GM21619 (cell line): ENCODE data around the gene MYDGF.

ENCODE experiments used
- ATAC-seq: cut with Tn5 transposase; IDR thresholded peaks from one replicate; pipeline ENCODE4 v1.9.1; 2021; ENCODE audit not compliant: unreplicated experiment

The MYDGF gene

DNA sequence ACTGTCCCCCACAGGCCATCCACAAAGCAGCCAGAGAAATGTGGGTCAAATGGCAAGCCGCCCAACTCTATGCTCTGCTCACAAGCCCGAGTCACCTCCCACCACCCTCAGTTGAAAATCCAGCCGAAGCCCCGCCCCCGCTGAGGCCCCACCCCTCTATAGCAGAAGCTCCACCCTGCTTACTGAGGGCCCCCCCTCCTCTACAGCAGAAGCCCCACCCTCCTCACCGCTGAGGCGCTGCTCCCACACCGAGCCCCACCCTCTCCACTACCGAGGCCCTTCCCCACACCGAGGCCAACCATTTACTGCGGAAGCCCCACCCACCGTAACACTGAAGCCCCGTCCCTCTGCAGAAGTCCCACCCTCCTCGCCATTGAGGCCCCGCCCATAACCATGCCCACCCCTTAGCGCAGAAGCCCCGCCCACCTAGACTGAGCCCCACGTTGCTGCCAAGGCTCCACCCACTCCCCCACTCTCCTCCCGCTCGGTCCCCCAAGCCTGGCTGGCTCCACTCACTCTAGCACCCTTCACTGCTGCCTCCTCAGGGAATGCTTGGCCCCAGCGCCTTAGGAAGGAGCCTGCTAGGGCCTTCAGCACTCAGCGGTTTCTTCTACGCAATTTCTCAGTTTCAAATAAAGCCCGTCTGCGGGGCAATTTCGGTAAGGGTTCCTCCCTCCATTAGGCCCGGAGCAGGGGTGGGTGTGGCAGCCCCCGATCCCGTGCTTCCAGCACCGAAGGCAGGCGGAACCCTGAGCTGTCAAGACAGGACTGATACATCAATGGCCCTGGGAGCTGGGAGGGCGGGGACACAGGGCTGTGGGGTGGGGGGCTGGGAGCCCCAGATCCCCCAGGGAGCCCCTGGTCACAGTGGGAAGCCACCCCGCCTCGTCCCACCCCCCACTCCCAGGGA is 9.0 kb upstream of the MYDGF start:
- ATAC-seq, result no peak

DNA sequence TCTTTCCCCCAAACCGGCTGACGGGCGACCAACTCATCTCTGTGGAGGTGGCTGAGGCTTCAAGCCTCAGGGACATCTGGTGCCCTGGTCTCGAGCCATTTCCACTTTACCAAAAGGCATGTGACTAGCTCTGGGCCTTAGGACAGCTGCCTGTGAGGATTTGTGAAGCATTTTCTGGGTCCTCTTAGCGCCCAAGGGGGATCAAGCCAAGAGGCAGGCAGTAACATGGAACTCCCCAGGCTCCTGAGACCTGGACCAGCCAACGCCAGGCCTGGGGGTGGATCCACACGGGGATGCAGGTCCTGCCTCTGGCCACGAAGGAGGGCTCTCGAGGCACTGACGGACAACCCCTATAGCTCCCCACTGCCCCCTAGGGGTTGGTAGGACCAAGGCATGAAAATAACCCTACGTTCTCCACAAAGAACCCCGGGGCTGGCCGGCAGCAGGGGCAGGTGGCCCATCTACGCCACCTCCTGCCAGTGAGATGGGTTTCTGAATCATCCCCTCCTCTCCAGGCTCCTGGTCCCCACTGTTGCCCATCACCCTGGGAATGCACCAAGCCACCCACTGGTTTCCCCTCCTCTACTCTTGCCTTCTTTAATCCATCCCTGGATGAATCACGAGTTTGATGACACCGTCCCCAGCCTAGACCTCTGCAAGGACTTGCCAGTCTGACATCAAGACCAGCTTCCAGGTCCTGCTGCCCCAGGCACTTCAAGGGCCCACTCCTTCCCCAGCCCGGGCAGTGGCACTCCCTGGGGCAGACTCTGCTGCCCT is 7.0 kb upstream of the MYDGF start:
- ATAC-seq, result no peak

DNA sequence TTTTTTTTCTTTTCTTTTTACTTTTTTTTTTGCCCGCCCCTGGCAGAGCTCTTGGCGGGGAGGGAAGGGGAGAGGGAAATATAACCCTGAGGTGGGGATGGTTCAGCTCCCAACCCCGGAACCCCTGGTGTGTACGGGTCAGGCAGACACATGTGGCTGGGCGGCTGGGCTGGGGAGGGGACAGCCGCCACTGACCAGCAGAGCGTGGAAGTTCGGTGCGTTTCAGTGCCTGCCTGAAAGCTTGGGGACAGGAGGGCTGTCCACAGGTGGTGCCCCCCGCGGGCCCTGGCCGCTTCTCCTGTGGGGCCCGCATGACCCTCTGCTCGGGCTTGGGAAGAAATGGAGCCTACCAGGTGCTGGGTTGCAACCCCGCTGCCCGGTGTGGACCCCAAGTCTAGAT is 5.2 kb upstream of the MYDGF start:
- ATAC-seq, result no peak

DNA sequence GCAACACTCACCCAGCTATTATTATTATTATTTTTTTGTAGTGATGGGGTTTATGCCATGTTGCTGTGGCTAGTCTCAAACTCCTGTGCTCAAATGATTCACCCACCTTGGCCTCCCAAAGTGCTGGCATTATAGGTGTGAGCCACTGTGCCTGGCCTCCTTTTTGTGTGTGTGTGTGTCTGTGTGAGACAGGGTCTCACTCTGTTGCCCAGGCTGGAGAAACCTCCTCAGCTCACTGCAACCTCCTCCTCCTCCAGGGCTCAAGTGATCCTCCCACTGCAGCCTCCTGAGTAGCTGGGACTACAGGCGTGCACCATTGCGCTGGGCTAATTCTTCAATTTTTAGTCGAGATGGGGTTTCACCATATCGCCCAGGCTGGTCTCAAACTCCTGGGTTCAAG is 3.6 kb upstream of the MYDGF start:
- ATAC-seq, result no peak

DNA sequence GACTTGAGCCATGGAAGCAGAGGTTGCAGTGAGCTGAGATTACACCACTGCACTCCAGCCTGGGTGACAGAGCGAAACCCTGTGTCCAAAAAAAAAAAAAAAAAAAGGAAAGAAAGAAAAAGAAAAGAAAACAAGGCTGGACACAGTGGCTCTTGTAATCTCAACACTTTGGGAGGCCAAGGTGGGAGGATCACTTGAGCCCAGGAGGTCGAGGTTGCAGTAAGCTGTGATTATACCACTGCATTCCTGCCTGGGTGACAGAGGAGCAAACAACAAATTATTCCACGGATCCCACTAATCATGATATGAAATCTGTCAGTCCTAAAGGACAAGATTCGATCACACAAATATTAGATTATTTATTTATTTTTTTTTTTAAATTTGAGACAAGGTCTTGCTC is 3.1 kb upstream of the MYDGF start:
- ATAC-seq, result no peak

DNA sequence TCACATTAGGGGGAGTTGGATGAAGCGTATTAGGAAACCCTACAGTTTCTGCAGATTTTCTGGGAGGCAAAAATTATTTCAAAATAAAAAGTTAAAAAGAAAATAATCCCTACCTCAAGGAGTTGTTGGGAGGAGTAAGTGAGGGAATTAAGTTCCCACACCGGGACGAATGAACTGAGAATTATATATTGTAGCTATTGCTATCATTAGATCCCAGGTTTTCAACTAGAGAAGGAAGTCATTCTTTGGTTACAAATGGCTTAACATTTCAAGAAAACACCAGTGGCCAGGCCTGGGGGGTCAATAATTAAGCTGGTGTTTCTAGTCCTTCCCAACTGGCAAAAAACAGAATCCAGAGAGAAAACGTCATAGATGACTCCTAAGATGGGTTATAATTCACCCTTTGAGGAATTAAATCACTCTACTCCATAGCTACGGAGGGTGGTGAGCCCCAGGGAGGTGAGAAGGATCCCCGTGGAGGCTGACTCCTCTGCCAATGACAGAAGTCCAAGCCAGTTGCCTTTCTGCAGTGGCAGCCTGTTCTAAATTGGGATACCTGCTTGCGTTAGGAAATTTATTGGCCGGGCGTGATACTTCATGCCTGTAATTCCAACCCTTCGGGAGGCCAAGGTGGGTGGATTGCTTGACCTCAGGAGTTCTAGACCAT is 1.2 kb upstream of the MYDGF start:
- ATAC-seq, result no peak

DNA sequence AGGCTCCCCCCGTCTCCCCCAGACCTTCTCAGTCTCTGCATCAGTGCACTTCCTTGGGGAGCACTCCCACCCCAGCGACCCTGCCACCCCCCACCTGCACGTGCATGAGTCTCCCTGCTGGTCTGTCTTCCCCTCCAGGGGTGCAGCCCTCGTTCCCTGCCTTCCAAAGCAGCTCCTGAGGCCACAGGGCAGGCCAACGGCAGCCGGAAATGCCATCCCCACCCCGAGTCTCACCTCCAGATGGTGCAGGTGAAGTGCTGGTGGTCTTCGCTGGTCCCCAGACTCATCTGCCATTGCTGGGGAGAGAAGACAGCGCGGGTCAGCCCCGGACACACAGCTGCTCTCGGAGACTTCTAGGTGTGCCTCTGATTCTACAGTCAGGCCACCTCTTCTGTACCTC is 5.5 kb downstream of the MYDGF start:
- ATAC-seq, result no peak

DNA sequence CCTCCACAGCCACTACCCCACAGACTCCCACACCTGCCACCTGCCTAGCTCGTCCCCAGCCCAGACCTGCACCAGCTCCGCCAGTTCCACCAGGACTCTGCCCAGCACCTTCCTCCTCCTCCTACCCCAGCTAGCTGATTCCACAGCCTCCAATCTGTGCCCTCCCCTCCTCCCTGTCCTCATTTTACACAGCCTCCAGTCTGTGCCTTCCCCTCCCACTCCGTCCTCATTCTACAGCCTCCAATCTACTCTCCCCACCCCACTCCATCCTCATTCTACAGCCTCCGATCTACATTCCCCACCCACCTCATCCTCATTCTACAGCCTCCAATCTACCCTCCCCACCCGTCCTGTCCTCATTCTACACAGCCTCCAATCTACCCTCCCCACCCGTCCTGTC is 7.3 kb downstream of the MYDGF start:
- ATAC-seq, result no peak

DNA sequence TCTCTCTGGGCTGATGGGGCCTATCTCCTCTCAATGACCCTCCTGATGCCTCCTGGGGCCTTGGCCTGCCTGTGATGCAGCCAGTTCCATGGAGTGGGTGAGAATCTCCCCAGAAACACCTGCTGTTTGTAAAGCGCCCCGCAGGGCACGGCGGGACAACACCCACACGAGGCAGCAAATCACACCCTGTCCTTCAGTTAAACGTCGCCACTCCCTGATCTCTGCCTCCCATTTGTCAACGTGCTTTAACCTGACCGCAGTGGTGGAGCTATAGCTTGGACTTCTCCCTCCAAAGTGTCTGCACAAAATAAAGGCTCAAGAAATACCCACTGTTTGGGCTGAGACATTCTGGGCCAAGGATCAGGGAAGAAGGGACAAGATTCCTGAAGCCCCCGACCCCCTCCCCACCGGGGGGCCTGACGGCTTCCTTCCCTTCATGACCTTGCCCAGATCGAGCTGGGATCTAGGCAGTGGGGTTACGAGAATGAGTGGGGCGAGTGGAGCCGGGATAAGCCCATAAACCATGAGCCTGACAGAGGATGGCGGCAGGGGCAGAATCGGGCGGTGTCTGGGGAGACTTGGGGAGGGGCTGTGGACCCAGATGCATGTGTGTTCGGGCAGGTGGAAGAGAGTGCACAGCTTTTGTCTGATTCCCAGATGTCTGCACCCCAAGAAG is 8.0 kb downstream of the MYDGF start:
- no peak for ATAC-seq

DNA sequence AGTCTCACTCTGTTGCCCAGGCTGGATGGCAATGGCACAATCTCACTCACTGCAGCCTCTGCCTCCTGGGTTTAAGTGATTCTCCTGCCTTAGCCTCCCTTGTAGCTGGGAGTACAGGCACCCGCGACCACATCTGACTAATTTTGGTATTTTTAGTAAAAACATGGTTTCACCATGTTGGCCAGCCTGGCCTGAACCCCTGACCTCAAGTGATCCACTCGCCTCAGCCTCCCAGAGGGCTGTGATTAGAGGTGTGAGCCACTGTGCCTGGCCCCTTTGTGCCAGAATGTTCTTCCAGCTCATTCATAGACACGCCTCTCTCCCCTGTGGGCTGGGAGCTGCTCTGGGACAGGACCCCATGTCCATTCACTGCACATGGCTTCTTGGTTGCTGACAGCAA is 9.1 kb downstream of the MYDGF start:
- ATAC-seq, result no peak

DNA sequence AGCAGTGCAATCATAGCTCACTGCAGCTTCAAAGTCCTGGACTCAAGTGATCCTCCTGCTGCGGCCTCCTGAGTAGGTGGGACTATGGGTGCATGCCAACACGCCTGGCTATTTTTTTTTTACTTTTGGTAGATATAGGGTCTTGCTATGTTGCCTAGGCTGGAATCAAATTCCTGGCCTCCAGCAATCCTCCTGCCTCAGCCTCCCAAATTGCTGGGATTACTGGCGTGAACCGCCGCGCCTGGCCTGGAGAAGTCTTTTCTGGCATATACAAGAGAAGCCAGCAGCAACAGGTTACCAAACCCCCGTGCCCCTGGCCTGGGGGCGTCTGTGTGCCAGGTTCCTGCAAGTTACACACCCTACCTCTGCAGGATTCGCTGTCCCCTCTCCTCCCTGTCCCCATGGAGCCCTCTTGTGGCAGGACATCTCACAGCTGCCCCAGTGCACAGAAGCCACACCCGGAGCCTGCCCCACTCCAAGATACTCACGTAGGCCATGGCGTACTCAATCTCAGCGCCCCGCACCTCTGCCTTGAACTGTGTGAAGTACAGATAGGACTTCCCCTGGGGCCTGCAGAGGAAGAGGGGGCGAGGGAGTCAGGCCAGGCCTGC is 9.9 kb downstream of the MYDGF start:
- ATAC-seq, result no peak

DNA sequence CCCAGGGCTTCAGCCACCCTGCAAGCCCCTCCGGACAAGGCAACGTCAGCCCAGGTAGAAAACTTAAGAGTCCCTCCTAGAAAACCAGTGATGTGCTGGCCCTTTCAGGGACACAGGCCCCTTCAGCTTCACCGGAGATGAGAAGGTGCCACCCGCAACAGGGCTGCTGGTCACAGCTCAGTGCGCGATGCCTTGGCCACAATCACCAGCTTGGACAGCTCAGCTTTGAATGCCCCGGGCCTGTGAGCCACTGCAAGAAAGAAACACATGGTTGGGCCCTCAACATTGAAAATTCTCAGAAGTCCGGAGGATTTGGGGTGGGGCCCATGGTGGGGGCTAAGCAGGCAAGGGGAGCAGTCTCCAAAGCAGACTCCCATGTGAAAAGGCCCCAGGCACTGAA is 12.3 kb downstream of the MYDGF start:
- ATAC-seq, result no peak

DNA sequence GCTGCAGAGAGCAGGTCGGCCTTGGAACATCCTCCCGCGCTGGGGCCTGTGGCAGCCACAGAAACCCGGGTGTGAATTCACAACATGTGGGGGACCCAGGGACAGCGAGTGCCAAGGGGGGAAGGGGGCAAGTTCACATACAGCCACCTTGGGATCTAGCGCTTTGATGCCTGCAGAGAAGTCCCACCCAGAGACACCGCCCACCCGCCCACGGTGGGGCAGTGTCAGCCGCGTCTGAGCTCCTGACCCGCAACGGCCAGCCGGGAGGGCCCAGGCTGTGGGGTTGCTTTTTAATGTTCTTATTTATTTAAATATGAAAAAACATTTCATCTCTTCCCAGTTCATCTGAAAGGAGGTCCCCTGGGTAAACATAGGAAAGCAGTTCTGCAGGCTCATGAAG is 12.9 kb downstream of the MYDGF start:
- ATAC-seq, result no peak

DNA sequence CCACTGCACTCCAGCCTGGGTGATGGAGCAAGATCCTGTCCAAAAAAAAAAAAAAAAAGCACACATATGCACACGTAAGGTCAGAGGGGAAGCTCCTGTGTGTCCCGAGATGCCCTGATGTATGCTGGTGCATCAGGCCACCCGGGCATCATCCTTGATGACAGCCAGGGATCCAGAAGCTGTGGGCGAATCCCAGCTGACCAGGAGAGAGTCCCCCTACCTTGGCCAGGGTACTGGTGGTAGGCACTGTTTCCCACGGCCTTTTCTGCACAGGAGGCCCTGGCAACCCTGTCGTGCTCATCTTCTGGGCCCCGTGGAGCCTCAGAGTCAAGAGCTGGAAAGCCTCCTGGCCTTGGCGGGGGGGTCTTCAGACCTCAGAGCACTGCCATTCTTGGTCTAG is 14.0 kb downstream of the MYDGF start:
- no peak for ATAC-seq

DNA sequence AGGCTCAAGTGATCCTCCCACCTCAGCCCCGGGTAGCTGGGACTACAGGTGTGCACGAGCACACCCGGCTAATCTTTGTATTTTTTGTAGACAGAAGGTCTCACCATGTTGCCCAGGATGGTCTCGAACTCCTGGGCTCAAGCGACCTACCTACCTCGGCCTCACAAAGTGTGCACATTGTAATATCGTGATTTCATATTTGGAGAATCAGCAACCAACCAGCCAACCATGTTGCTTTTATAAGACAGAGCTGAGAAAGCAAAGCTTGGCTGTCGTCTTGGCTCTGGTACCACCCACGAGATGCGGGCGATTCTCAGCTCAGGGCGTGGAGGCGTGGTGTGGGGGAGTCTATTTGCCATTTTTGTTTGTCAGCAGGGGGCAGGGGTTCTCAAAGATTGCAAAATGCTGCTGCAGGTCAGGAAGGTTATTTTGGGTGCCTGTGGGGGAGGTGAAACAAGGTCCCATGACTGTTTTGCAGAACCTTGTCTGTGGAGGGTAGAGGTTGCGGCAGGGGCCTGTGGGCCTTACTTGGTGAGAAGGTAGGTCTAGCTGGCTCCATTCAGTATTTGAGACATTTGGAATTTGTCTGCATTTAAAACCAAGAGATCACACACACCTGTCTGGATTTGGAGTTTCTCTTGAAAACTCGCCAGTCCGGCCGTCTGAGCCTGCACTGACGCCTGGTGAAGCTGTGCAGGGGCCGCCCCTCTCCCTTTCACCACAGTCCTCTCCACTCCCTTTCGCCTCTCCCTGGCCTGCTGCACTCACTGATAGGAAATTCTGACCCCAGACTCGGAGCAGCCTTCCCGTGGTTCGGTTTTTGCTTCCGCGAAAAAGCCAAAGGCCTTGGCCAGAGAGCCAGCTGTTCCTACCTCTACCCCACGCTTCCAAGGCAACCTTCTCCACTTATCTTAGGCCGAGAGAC is 15.4 kb downstream of the MYDGF start:
- no peak for ATAC-seq

DNA sequence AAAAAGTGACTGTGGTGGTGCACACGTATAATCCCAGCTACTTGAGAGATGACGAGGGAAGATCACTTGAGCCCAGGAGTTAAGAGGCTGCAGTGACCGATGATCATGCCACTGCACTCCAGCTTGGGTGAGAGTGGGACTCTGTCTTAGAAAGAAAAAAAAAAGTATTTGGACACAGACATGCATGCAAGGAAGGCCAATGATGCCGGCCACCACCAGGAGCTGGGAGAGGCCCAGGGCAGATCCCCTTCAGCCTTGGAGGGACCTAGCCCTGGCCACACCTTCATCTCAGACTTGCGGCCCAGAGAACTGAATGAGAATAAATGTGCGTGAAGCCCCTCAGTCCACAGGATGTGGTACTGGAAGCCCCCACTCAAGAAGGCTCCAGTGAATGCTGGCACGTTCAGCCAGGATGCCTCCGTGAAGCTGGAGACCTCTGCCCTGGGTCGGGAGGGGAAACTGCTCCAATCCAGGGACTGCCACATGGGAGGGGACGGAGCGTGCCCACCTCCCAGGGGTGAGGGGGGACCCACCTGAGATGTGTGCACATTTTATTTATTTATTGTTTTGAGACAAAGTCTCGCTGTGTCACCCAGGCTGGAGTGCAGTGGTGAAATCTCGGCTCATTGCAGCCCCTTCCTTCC is 16.2 kb downstream of the MYDGF start:
- ATAC-seq, result no peak

DNA sequence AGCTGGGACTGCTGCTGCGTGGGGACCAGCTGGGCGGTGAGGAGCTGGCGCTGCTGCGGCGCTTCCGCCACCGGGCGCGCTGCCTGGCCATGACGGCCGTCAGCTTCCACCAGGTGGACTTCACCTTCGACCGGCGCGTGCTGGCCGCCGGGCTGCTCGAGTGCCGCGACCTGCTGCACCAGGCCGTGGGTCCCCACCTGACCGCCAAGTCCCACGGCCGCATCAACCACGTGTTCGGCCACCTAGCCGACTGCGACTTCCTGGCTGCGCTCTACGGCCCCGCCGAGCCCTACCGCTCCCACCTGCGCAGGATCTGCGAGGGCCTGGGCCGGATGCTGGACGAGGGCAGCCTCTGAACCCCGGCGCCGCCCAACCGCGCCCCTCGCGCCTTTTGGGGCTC is 18.1 kb downstream of the MYDGF start:
- no peak for ATAC-seq

DNA sequence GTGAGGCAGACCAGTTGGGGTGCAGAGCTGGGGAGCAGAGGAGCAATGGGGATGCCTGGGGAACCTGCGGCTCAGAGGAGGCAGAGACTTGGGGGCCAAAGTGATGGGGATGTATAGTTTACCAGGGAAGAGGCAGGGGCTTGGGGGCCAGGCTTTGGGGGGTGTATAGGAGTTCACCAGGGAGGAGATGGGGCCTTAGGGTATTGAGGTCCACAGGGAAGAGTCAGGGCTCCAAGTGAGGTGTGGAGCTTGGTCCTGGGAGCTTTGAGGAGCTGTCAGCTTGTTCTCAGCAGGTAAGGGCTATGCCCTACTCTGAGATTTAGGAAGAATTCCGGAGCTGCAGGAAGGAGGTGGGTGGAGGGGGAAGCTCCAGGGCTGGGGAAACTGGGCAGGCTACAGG is 20.0 kb downstream of the MYDGF start:
- no peak for ATAC-seq

DNA sequence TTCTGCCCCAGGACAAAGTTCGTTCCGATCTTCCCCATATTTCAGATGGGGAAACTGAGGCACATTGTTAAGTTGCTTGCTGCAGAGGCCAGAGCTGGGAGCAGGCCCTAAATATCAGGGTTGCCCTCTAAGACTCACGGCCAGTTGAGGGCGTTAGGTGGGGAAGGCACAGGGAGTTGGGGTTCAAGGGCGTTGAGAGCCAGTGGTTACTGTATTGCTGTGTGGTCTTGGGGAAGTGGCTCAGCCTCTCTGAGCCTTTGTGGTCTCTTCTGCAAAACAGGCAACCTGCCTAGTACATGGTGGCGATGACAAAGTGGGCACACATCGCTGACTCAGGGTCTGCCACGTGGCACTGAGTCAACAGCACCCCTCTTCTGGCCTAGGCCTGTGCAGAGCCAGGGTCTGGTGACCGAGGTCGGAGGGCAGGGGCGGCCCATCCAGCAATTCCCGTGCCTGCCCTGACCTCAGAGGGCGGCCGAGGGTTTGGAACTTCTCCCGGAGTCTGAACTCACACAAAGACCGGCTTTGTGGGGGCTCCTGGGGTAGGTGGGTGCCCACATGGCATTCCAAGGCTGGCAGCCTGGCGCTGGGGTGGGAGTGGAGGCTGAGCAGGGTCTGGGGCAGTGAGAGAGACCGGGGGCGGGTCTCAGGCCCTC is 20.6 kb downstream of the MYDGF start:
- ATAC-seq, result no peak
